SW 1271 (cell line): ENCODE data around the gene PRM2.
"Not testable (repeated sequence)": the region's sequence is repeated elsewhere in the genome, so short reads cannot be mapped to it uniquely, and the experiment has no call there.

ENCODE experiments used
- DNase-seq, 2 experiments: peaks; one replicate each; lab custom pipeline; 2025; lab: John Stamatoyannopoulos, UW

The PRM2 gene

DNA sequence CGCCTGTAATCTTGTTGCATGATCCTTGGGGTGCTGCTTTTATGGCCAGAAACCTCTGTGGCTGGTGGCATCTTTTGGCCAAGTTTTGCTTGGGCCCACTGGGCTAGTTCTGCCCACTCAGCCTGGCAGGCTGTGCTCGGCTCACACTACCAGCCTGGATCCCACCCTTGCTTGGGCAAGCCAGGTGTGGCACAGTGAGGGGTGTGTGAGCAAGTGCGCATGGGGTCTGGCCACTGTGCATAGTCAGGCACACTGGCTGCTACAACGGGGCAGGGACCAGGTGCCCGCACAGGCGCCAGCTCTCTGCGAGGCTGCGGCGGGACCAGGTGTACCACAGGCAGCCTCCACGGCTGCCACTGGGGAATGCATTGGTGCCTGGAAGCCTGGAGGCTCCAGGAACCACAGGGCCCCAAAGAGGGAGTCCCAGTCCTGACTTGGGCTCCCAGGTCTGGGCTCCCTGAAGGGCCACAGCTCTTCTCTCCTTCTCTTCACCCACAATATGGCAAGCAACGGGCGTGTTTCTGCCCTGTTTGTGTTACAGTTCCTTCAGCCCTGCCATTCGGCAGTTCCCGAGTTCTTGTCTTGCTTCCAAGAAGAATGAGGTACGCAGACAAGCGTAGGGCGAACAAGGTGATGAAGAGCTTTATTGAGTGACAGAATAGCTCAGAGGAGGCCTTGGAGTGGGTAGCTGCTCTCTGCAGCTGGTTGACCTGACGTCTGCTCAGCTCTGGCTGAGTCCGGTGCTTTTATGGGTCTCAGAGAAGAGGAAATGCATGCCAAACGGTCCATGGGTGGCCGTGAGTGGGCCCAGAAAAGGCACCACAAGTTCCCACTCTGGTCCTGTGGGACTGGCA is 31.6 kb upstream of the PRM2 start:
- DNase-seq = no peak

DNA sequence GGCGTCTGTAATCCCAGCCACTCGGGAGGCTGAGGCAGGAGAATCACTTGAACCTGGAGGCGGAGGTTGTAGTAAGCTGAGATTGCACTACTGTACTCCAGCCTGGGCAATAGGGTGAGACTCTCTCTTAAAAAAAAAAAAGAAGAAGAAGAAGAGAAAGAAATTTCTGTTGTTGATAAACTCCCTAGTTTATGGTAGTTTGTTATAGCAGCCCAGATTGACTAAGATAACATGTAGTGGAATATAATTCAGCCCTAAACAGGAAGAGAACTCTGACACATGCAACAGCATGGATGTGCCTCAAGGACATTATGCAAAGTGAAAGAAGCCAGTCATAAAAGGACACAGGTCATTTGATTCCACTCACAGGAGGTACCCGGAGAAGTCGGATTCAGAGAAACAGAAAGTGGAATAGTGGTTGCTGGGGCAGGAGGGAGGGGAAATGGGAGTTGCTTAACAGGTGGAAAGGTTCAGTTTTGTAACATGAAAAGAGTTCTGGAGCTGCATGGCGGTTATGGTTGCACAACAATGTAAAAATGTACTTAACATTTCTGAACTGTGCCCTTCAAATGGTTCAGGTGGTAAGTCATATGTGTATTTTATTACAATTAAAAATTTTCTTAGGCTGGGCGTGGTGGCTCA is 30.8 kb upstream of the PRM2 start:
- no peak for DNase-seq

GRCh38 chr16:11306381-11306780 is 30.1 kb upstream of the PRM2 start:
- no peak for DNase-seq

DNA sequence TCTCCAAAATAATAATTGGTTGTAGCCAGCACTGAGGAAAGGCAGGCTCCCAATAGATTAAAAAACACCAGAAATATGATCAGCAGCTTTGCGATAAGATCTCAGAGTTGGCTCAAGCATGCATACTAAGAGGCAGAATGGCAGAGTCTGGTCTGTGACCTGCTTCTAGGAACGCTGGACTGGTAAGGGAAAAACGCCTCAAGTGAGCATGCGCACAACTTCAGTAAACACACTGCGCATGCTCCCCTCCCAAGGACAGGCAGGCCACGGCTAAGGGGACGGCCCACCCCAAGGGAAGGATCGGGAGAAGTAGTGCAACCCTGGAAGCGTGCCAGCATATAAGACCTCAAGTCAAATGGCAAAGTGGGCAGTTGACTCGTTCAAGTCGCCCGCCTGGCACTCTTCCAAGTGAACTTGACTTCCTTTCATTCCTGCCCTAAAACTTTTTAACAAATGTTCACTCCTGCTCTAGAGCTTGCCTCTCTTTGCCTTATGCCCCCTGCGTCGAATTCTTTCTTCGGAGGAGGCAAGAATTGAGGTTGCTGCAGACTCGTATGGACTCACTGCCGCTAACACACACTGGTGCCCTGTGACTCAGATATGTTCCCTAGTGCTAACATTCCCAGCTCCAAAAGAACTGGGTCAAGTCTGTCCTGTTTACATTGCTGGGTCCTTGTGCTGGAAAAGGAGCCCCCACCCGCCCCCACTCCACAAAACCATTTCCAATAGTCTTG is 27.3 kb upstream of the PRM2 start:
- no peak for DNase-seq

- no peak for DNase-seq
Measured at GRCh38 chr16:11302977-11303376, 26.7 kb upstream of the PRM2 start.

DNA sequence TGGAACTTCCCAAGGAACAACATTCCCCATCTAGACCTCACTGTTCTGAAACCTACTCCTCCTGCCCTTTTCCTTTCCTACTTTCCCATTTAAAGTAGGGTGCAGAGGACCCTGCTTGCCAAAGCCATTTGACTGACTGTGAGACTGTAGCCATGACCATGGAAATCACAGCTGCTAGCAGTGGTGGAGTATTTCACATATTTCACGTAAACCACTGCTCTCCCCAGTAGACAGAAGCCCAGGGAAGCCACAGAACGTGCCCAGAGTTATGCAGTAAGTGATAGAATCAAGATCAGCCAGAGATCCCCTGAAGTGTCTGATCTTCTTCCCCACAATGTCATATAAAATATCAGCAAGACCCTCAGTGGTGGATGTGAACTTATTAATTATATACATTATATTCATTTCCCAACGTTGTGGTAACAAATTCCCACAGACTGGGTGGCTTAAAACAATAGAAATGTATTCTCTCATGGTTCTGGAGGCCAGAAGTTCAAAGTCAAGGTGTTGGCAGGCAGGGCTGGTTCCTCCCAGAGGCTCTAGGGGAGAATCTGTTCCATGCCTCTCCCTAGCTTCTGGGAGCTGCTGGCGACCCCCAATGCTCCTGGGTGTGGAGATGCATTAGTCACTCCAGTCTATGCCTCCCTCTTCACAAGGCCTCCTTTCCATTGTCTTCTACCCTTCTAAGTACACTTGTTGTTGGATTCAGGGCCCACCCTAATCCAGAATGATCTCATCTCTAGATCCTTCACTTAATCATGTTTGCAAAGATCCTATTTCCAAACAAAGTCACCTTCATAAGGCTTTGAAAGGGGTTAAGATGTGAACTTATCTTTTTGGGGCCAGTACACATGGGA is 25.6 kb upstream of the PRM2 start:
- DNase-seq = no peak

GRCh38 chr16:11300560-11300892 is 24.2 kb upstream of the PRM2 start:
- no peak for DNase-seq

- no peak for DNase-seq
Measured at GRCh38 chr16:11299865-11300559, 23.7 kb upstream of the PRM2 start.

GRCh38 chr16:11298950-11299547 is 22.8 kb upstream of the PRM2 start:
- not testable (repeated sequence) for DNase-seq

DNA sequence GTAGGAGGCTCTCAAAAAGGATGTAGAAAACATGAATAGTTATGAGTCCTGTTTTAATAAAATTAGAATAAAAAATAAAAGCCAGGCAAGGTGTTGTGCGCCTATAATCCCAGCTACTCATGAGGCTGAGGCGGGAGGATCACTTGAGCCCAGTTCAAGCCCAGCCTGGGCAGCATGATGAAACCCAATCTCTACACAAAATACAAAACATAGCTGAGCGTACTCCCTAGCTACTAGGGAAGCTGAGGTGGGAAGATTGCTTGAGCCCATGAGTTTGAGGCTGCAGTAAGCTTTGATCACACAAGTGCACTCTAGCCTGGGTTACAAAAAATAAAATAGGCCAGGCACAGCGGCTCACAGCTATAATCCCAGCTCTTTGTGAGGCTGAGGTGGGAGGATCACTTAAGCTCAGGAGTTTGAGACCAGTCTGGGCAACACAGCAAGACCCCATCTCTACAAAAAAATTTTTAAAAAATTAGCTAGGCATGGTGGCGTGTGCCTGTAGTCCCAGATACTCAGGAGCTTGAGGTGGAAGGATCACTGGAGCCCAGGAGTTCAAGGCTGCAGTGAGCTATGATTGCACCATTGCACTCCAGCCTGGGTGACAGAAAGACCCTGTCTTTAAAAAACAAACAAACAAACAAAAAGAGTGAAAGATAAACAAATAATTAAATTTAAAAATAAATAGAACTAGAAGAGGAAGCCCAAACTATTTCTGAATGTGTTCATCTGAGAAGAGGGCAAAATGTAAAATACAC is 22.0 kb upstream of the PRM2 start:
- DNase-seq = no peak

GRCh38 chr16:11297492-11298142 is 21.3 kb upstream of the PRM2 start:
- DNase-seq = no peak

DNA sequence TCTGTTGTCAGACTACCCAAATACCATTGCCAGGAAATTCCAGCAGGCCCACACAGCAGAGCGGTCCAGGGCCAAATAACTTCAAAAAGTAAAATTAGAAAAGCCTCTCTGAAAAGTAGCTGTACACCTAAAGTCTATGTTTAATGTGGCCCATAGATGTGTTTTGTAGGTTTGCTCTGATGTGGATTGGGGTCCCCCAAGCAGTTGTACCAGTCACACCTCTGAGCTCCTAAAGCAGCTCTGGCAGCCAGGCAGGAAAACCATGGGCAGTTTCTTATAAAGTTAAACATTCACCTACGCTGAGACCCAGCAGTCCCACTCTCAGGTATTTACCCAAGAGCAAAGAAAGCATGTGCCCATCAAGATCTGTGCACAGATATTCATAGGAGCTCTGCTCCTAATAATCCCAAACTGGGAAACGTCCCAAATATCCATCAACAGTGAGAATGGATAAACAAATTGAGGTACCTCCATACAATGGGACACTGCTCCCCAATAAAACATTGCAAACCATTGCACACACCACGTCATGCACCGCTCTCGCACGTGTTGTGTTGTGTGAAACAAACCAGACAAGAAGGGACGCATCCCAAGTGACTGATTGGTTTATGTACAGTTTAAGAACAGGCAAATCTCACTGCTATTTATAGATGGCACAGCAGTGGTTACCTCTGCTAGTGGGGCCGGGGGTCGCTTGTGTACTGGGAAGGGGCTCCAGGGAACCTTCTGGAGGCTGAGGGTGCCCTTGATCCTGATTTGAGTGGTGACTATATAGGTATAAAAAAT is 20.6 kb upstream of the PRM2 start:
- no peak for DNase-seq

GRCh38 chr16:11296351-11296705 is 20.0 kb upstream of the PRM2 start:
- DNase-seq = no peak

GRCh38 chr16:11295672-11296071 is 19.4 kb upstream of the PRM2 start:
- no peak for DNase-seq

DNA sequence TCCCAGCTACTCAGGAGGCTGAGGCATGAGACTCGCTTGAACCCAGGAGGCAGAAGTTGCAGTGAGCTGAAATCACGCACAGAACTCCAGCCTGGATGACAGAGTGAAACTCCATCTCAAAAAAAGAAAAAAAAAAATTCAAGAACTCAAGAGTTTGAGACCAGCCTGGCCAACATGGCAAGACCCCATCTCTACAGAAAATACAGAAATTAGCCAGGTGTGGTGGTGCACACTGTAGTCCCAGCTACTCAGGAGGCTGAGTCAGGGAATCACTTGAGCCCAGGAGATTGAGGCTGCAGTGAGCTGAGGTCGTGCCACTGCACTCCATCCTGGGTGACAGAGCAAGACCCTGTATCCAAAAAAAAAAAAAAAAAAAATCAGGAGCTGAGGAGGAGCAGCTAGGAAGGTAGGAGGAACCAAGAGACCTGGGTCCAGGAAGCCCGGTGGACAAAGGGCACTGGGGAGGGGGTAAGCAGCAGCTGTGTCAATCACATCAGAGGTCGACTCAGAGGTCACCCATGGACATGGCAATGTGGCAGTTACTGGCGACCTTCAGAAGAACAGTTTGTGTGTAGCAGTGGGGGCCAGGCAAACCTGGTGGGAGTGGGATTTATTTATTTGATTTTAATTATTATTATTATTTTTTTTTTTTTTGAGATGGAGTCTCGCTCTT is 15.9 kb upstream of the PRM2 start:
- no peak for DNase-seq

GRCh38 chr16:11291091-11291703 is 14.9 kb upstream of the PRM2 start:
- DNase-seq = no peak

DNA sequence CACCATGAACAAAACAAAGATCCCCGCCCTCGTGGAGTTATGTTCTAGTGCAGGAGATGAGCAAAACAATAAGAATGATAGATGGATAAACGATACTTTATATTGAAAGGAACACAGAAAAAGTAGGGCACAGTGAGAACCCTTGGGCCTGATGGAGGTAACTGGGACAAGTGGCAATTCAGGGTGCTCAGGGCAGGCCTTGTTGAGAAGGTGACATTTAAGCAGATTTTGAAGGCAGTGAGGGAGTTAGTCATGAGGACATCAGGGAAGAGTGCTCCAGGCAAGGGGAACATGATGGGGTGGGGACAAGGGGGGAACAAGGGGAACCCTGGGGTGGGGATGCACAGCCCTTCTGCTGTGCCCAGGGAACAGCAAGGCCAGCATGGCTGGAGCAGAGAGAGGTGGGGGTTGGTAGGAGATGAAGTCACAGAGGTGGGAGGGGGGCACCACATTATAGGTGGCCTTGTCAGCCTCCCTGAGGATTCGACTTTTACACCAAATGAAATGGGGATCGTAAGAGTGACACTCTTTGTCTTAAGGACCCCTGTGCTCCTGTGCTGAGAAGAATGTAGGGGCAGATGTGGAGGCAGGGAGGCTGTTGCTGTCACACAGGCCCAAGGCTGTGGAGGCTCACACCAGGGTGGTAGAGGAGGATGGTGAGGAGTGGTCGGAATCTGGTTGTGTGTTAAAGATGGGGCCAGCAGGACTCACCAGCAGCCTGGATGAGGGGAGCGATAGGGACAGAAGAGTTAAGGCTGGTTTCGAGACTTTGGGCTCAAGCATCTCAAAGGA is 14.0 kb upstream of the PRM2 start:
- no peak for DNase-seq
